HL-60 (cell line): Measurements from ENCODE around the gene CACNG4.

Experiments used
- CTCF ChIP-seq: IDR thresholded peaks from one replicate; pipeline ENCODE4 v1.5.1; 2011; ENCODE audit warnings: low read length, control low read depth, inconsistent platforms; ENCODE audit not compliant: insufficient read depth
- GABPA ChIP-seq: IDR thresholded peaks from 2 replicates; pipeline ENCODE4 v1.6.1; 2012; ENCODE audit warnings: low read depth
- REST ChIP-seq: IDR thresholded peaks from 2 replicates; pipeline ENCODE4 v1.6.1; 2012; ENCODE audit warnings: low read depth; ENCODE audit not compliant: insufficient replicate concordance
- SPI1 ChIP-seq: IDR thresholded peaks from 2 replicates; pipeline ENCODE4 v1.6.1; 2012; ENCODE audit warnings: low read depth, mild to moderate bottlenecking, borderline replicate concordance

- TF ChIP-seq CTCF (no peak), GABPA (no peak), SPI1 (no peak), REST (no peak)
These were observed 68.5 kb downstream of the CACNG4 start for GRCh38 chr17:67032985-67033384.
